Cardiac septum (tissue), 1 donor: ENCODE data around the gene DTX1. TPM values are rescaled to one million over a fixed set of nuclear protein-coding genes. Genes with fewer than 3 reads are reported as not detected.
A peak's percentile ranks its signal among the peaks of the same experiment; 100 is the strongest.

Source experiments
- DNase-seq: peaks from one replicate; pipeline ENCODE4 v3.0.0-alpha.2; 2020; ENCODE audit warnings: low spot score
- intact Hi-C: fragments of 100-400 bp; cut with DNase I; formaldehyde crosslinking; loops from one replicate; pipeline ENCODE4 v1.14.0; 2022
- long read RNA-seq: library from polyadenylated mRNA; unstranded; transcript quantifications from one replicate; pipeline ENCODE4 v2.0.0, GENCODE V29; 2021
- total RNA-seq: library from RNA; stranded (reverse); fragmentation: NEBNext Ultra II Directional; extraction: Animal tissue kit (Norgen Biotek cat#: 25700); gene quantifications from one replicate; pipeline ENCODE4 v1.2.1, GENCODE V29; 2021
- donor health status: DM: no; HTN: no; CAD: no.

The DTX1 gene
- total RNA-seq = 2.6 TPM
- long read RNA-seq, partial matches to known transcripts = 5 of 5 reads
- long read RNA-seq, other reads (novel, unspliced or antisense) = 0 of 5 reads

DNA sequence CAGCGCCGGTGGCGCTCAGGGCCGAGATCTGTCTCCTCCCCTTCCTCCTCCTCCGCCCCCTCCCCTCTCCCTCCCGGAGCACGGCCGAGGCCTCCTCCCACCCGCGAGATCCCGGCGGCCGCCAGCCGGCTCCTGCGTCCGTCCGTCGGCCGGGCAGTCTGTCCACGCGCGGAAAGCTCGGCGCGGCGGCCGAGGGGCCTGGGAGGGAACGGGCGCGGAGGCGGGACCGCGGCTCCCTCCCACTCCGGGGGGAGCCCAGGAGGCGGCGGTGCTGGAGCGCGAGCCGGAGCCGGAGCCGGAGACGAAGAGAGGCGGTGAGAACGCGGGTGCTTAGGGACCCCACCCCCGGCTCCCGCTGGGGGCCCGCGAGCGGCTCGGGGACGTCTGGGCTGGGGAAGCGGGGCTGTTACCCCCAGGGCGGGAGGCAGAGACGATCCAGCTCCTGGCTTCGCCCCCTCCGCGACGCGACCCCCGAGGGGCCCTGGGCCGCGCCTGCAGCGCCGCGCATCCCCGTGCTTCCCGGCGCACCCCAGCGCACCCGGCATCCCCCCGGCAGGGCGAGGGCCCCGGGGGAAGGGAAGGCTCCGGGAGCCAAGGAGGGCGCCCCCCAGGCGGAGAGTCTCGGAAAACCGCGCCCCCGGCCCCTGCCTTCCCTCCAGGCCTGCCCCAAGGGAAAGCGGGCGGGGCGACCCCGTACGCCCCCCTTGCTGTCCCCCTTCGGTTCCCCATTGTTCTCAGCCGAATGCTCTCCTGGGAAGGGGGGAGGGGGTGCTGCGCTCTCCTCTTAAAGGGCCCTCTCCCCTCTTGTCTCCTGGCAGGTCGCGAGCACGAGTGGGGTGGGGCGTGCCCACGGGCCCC is at the start of gene DTX1:
TSS of gene DTX1 (plus strand) at position 100 of the 858 bp plus-strand sequence. CDS start 1,463 bp downstream, outside the sequence.
- DNase-seq = no peak
- intact Hi-C loops = no loop called here

DNA sequence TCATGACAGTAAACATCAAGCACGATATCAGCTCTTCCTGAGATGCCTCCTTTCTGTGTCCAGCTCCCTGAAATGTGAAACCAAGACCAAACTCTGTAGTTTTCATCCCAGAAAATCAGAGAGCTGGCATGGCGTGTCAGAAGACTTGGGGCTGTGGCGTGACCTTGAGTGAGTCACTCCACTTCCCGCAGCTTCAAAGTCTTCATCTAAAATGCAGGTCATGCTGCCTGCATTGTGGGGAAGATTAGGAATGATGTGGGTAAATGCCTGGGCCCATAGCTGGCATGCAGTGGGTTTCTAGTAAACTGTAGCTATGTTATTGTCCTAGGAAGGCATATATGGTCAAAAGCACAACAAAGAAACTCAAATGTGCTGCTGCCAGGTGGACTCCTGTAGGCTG is 49.4 kb upstream of the DTX1 start:
- no peak for DNase-seq
- intact Hi-C loops = no loop called here

DNA sequence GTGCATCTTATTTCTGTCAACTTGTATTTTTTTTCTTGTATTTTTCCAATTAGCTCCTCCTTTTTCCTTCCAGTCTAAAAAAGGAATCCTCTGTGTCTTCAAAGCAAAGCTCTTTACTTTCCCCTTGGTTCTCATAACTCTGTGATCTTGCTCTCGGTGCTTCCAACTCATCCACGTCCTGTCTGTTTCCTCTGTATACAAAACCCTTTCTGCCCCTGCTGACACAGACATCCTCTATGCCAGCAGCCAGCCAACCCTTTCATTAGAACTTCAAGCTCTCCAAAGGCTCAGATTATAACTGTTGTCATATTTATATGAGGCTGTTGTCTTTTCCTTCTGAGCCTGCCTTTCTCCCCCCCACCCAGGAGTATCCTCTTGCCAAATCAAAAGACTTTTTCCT is 45.8 kb upstream of the DTX1 start:
- intact Hi-C loops = no loop called here

DNA sequence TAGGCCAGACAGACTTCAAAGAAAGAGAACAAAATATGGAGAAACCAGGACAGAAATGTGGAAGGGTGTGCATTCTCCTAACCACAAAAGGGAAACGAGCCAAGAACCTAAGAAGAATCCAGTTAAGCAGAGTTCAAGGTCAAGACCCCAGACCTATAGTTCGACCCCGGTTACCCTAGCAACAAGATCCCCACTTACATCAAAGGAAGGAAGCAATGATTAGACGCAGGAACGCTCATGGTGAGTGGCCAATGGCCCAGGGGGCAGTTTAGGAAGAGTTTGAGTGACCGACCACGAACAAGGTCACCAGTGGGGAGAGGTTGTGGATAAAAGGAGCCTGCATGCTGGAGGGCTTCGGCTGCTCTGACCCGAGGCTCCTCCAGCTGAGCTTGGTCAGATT is 42.0 kb upstream of the DTX1 start:
- intact Hi-C loops = no loop called here
- DNase-seq = no peak

More for the DNA sequence above, 45.8 kb upstream of the DTX1 start:
- no peak for DNase-seq

DNA sequence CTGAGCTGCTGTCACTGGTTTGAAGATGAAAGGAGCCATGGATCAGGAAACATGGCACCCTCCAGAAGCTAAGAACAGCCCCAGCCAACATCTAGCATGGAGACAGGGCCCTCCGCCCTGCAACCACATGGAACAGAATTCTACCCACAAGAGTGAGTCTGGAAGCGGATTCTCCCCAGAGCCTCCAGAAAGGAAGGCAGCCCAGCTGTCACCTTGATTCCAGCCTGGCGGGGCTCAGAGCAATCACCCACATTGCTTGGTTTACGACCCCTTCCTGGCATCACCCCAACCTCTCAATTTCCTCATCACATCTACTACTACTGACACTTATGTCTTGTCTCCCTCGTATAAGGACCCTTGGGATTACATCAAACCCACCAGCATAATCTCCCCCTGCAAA is 39.7 kb upstream of the DTX1 start:
- intact Hi-C loops = no loop called here
- no peak for DNase-seq

DNA sequence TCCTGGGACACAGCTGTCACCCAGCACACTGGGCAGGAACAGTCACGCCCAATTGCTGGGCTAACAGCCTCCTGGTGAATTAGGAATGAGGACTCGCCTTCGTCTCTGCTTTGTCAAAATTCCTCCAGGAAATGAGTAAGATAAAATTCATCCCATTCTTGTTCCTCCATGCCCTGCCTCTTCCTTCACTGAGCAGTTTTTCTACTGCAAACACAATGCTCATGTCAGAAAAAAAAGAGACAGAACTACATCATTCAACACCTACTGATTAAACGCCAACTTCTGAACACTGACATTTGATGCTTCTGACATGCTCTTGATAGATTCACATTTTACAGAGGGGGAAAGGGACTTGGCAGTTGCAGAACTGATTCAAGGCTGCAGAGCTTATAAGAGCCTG is 37.5 kb upstream of the DTX1 start:
- intact Hi-C loops = no loop called here
- no peak for DNase-seq

DNA sequence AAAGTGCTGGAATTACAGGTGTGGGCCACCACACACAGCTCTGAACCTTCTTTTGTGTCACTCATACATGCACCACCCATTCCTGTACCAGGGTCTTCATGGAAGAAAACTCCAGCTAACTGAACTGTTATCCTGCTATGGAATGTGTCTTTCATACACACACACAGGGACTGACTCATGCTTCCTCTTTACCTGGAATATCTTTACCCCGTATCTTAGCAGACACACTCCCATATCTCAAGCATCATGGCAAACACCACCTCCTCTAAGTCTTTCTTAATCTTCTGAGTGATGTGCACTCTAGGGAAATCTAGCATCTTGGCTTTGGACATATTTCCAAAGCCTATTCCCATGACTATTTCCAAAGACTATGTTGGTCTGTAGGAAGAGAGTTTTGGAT is 35.0 kb upstream of the DTX1 start:
- DNase-seq = no peak
- intact Hi-C loops = no loop called here

DNA sequence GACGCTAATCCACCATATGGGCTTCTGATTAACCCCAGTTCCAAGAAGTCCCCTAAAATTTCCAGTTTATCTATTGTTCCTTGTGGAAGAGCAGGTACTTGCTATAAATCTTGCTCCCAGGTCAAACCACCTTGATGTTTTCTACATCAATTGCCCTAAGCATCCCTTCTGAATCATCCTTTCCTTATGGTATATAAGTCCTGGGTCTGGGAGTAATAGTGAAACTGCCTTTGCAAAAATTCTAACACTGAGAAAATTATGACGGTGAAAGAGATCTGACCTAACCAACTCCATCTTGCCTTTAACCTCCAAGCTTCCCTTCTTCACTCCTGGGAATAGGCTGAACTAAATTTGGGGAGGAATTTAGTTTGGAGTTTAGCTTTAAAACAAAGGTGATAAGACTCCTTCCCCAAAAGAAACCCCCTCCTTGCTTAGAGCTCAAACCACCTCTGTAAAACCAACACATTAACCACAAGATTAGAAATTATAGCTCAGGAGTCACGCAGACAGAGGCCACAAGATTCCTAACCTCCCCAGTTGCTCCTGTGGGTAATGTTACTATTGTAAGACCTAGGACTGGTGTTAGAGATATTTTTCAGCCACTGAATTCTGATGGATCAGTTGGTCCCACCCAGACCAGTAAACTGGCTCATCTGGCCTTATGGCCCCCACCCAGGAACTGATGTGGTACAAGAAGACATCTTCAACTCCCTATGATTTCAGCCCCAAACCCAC is 33.8 kb upstream of the DTX1 start:
- intact Hi-C loops = no loop called here
- DNase-seq = no peak

DNA sequence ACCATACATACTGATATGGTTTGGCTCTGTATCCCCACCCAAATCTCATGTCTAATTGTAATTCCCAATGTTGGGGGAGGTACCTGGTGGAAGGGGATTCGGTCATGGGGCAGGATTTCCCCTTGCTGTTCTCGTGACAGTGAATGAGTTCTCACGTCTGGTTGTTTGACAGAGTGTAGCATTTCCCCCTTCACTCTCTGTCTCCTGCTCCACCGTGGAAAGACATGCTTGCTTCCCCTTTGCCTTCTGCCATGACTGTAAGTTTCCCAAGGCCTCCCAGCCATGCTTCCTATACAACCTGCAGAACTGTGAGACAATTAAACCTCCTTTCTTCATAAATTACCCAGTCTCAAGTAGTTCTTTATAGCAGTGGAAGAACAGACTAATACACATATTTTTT is 28.8 kb upstream of the DTX1 start:
- intact Hi-C loops = no loop called here

DNA sequence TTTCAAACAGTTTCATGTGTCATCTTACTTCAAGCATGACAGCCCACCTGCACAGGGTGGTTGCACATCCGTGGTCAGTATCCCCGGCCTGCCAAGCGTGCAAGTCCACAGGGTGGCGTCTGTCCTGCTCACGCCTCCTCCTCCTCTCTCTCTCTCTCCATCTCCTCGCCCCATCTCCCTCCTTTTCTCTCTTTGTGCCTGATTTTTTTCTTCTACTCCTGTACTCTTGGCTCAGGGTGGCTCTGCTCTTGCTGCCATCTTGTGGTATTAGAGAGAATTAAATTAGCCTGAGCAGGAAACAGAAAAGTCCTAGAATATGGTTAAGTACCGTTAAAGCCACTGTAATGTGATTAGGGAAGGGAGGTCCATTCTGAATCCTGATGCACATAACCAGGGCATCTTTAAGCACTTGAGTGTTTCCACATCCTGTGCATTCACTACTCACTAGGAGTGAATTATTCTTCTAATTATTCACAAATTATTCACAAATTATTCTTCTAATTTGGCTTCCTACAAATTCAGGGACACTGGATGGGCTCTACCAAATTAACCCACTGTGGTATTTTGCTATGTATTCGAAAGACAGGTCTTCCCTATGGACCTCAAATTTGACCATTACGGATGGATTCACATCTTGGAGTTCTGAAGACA is 25.5 kb upstream of the DTX1 start:
- intact Hi-C loops = loop anchor here (5.0 kb wide), 2 partner anchors 39 to 129 kb away; no protein-coding TSS in a partner anchor

More for the DNA sequence above, 28.8 kb upstream of the DTX1 start:
- no peak for DNase-seq

DNA sequence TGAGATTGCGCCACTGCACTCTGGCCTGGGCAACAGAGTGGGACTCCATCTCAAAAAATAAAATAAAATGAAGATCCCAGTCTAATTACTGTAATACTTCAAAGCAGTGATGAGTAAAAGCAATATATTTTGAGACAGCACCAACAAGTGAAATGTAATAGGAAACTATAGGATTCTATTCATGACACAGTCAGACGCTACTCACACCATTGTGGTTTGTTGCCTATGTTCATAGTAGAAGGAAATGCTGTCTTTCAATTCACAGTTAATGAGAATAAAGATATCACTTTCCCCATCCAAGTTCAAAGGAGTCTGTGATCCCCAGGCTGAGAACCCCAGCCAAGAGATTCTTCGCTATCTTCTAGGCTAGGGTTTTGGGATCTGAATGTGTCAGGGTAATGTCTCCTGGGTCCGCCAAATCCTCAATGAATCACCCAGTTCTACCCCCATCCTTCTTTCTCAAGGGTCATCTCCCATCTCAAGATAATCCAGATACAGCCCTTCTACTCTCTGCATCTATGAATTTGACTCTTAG is 16.6 kb upstream of the DTX1 start:
- intact Hi-C loops = no loop called here
- DNase-seq = no peak

More for the DNA sequence above, 25.5 kb upstream of the DTX1 start:
- no peak for DNase-seq

DNA sequence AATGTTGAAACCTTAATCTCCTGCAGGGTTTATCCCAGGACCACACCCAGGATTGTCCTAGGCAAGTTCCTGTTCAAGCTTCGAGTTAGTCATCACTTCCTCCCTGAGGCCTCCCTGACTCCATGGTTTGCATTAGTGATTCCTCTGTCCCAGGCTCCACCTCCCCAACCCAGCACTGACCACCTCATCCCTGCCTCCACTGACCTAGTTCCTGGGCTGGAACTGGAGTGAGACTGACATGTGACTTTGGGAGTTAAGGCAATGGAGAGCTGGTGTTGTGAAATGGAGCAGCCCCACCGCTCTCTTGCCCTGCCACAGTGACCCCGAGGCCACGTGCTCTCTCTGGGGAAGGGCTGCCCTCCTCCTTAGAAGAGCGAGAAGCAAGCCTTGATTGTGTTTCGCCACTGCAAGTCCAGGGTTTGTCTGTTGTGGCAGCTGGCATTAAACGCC is 15.8 kb upstream of the DTX1 start:
- no peak for DNase-seq
- intact Hi-C loops = no loop called here

DNA sequence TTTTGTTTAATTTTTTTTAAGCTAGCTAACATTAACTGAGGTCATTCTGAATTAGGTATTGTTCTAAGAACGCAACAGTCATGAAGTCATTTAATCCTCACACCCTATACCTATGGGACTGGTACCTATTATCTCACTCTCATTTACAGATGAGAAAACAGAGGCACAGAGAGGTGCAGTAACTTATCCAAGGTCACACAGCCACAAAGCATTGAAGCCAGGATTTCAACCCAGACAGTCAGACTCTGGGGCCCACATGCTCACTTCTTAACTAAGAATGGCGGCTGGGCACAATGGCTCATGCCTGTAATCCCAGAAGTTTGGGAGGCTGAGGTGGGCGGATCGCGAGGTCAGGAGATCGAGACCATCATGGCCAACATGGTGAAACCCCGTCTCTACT is 15.0 kb upstream of the DTX1 start:
- DNase-seq = no peak
- intact Hi-C loops = no loop called here

DNA sequence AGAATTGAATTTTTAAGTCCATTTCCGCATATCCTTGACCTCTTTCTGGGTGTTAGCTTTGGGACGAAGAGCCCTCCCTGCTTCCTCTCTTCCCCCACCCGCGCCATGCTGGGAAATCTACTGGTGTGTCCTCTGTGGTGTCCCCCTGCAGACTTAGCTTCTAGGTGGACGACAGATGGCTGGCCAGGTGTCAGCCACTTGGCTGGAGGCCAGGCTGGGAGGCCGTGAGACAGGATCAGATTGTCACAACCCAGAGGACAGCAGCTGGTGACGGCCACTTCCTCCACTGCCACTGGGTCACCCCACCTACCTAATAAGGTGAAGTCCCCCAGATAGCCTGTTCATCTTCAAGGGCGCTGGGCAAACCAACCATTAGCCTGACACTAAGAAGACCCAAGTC is 13.3 kb upstream of the DTX1 start:
- intact Hi-C loops = no loop called here

DNA sequence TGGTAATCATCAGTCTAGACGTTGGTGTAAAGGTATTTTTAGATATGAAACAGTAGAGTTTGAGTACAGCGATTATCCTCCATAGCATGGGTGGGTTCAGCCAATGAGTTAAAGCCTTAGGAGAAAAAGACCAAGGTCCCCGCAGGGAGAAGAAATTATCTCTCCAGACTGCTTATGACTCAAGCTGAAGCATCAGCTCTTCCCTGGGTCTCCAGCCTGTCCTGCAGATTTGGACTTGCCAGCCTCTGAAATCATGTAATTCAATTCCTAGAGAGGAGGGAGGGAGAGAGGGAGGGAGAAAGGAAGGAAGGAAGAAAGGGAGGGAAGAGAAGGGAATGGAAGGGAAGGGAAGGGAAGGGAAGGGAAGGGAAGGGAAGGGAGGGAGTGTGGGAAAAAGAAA is 12.0 kb upstream of the DTX1 start:
- intact Hi-C loops = no loop called here
- no peak for DNase-seq

More for the DNA sequence above, 13.3 kb upstream of the DTX1 start:
- no peak for DNase-seq

DNA sequence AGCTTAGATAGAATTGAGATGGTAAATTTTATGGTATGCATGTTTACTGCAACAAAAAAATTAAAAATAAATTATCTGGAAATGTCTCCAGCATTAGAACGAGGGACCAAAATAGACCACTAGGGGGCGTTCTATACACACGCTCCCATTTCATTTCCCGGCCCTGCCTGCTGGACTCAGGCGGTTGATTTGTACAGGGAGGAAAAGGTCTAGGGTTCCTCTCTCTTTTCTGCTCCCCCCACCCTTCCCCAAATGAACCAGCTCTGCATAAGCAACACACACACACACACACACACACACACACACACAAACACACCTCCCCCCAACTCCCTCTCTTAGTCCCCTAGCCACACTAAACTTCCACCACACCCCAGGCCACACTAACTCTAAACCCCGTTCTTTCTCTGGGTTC is 7.8 kb upstream of the DTX1 start:
- intact Hi-C loops = loop anchor here (2.0 kb wide), 3 partner anchors 50 to 126 kb away; no protein-coding TSS in a partner anchor
- DNase-seq = no peak

DNA sequence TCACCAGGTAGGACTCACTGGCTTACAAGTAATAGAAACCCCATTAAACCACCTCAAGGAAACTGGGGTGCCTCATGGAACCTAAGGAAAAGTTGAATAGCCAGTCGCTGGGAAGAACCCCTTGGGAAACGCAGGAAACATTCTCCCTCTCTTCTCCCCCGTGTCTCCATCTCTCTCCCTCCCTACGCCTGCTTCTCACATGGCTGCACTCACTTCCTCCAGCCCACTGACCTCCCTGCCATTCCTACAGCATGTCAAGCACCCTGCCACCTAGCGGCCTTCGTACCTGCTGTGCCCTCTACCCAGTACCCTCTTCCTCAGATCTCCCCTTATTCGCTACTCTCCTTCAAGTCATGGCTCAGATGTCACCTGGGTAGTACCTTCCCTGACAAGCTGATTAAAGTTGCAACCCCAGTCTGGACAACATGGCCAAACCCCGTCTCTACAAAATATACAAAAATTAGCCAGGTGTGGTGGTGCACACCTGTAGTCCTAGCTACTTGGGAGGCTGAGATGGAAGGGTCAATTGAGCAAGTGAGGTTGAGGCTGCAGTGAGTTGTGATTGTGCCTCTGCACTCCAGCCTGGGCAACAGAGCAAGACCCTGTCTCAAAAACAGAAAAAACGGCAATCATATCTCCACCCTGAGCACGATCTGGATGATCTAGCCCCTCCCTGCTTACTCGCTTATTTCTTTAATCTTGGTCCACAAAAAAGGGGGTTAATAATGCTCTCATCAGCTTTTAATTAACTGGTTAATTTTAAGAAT is 6.4 kb upstream of the DTX1 start:
- peak; percentile 53 for DNase-seq
- intact Hi-C loops = loop anchor here (2.0 kb wide), 3 partner anchors 49 to 125 kb away; no protein-coding TSS in a partner anchor

DNA sequence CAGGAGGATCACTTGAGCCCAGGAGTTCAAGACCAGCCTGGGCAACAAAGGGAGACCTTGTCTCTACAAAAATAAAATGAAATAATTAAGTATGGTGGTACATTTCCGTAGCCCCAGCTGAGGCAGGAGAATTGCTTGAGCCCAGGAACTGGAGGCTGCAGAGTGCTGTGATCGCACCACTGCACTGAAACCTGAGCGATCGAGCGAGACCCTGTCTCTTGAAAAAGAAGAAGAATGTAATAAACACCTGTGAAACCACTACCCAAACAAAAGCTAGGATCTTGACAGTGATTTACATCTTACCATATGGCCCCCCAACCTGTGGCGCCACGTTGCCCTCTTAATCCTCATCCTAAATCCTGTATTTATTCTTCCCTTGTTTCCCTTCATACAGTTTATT is 5.7 kb upstream of the DTX1 start:
- no peak for DNase-seq
- intact Hi-C loops = no loop called here

DNA sequence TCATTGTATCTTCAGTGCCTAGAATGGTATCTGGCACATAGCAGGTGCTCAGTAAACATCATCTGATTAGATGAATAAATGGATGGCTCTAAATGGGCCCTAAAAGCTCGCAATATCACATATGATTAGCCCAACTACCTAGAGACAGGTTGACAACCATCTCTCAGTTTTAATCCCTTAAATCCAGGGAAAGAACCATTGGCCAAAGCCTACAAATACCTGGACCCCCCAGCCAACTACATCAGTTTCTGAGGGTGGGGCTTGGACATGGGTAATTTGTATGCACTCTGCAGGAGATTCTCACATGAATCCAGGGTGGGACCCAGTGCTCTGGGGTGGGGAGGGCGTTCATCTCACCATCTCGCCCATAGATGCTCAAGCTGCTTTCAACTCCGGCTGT is 4.8 kb upstream of the DTX1 start:
- DNase-seq = no peak
- intact Hi-C loops = no loop called here
